ENCODE data around the gene CSPG4. TPM values are rescaled to one million over a fixed set of nuclear protein-coding genes. Genes with fewer than 3 reads are reported as not detected.
"Not testable (repeated sequence)": the region's sequence is repeated elsewhere in the genome, so short reads cannot be mapped to it uniquely, and the experiment has no call there.

The CSPG4 gene
- total and polyA plus RNA-seq, 2 of the 8 experiments (the other 6 are each of a cell fraction or from before 2014, with no cell fraction given): 1.4 to 3.0 TPM

DNA sequence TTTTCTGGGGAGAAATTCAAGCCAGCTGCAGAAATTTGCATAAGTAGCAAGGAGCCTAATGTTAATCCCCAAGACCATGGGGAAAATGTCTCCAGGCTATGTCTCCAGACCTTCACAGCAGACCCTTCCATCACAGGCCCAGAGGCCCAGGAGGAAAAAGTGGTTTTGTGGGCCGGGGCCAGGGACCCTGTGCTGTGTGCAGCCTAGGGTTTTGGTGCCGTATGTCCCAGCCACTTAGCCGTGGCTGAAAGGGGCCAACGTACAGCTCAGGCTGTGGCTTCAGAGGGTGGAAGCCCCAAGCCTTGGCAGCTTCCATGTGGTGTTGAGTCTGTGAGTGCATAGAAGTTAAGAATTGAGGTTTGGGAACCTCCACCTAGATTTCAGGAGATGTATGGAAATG is 29.7 kb upstream of the CSPG4 start:
- H2BK5ac ChIP-seq (ENCODE audit: low read depth, low read length); H3K79me2 ChIP-seq (ENCODE audit: control insufficient read depth in 1 of 2, insufficient read depth in 2 of 2, low read length in 2 of 2); H3K56ac ChIP-seq (replicated peaks; ENCODE audit: insufficient read length, low read depth, low read length); H3K4me2 ChIP-seq (ENCODE audit: insufficient read depth in 1 of 2, low read depth in 2 of 2, low read length in 2 of 2); DNase-seq (ENCODE audit: low read depth in 1 of 2, low spot score in 2 of 2); H3K9me3 ChIP-seq (ENCODE audit: insufficient read depth in 2 of 2, low read depth in 1 of 2, low read length in 1 of 2); H4K20me1 ChIP-seq (replicated peaks in 1 of 2; ENCODE audit: control insufficient read depth in 1 of 2, insufficient read depth in 2 of 2, low read length in 2 of 2); H3K79me1 ChIP-seq (ENCODE audit: low read depth, low read length); H3K9ac ChIP-seq (replicated peaks in 1 of 4; ENCODE audit: extremely low read depth in 1 of 4, low read depth in 3 of 4, low read length in 3 of 4); H2AK5ac ChIP-seq (ENCODE audit: low read depth, low read length); H3K14ac ChIP-seq (ENCODE audit: insufficient read length); H3K36me3 ChIP-seq (ENCODE audit: control insufficient read depth in 2 of 4, insufficient read depth in 4 of 4, low read length in 3 of 4); H3K27ac ChIP-seq (ENCODE audit: low read depth, low read length); H3K4me3 ChIP-seq (ENCODE audit: extremely low read depth in 1 of 4, insufficient read depth in 2 of 4, low read depth in 3 of 4, low read length in 4 of 4); H2BK120ac ChIP-seq (replicated peaks; ENCODE audit: low read depth, low read length); POLR2A ChIA-PET (ENCODE audit: partially characterized antibody); H3K23ac ChIP-seq (ENCODE audit: insufficient read length); H4K5ac ChIP-seq (ENCODE audit: insufficient read length, low read depth, low read length); H2BK15ac ChIP-seq (ENCODE audit: low read length); H2BK12ac ChIP-seq (ENCODE audit: low read depth, low read length); H4K8ac ChIP-seq (ENCODE audit: extremely low read depth, insufficient read depth, low read length); FAIRE-seq; H3K4ac ChIP-seq (replicated peaks; ENCODE audit: insufficient read length, low read depth, low read length); H3K23me2 ChIP-seq (ENCODE audit: low read depth, low read length); H4K91ac ChIP-seq (replicated peaks; ENCODE audit: insufficient read length, low read length); H3K18ac ChIP-seq (ENCODE audit: extremely low read depth, low read length); H3K4me1 ChIP-seq (replicated peaks in 1 of 4; ENCODE audit: control insufficient read depth in 3 of 4, insufficient read depth in 4 of 4, low read length in 3 of 4); H2BK20ac ChIP-seq (ENCODE audit: low read length); H2AFZ ChIP-seq (ENCODE audit: low read length): not testable (repeated sequence)
- WGBS, 2 experiments (ENCODE audit: extremely low coverage in 1 of 2, insufficient coverage in 1 of 2, insufficient read length in 1 of 2, insufficient replicate concordance in 2 of 2, low coverage in 1 of 2, low lambda C conversion rate in 2 of 2, missing lambda C conversion rate in 1 of 2): 98% methylated on average over 4 of the region's 4 CpGs; no CpG with 5 or more reads in 1 of the 2 experiments
- CTCF ChIA-PET (ENCODE audit: partially characterized antibody): interaction anchor here (1.9 to 3.1 kb wide), 2 partner anchors 10 to 60 kb away, joined by 9 read pairs; no protein-coding TSS in a partner anchor
- H3K27me3 ChIP-seq (replicated peaks in 1 of 4; ENCODE audit: control insufficient read depth in 3 of 4, extremely low read depth in 1 of 4, insufficient read depth in 3 of 4, low read length in 3 of 4): peaks cover 0 to 16% (median 14%) of the 10 kb centered on the region in 4 experiments; a peak in 6 of 7 replicates

All from H1 (cell line).